ENCODE data around the gene TMEM222. TPM values are rescaled to one million over a fixed set of nuclear protein-coding genes. Genes with fewer than 3 reads are reported as not detected.

The TMEM222 gene
- polyA plus RNA-seq, 1 donor from 2014 or later: 80.6 TPM

- no peaks in the 10 kb centered on the region for H3K9me3 ChIP-seq (ENCODE audit: low read length)
- H3K9ac ChIP-seq (ENCODE audit: low read length): no peak overlapping the region
- no peak for TF ChIP-seq CTCF (IDR thresholded peaks at IDR 0.05; ENCODE audit: poor library complexity, severe bottlenecking)
- no peaks in the 10 kb centered on the region for H4K20me1 ChIP-seq (ENCODE audit: insufficient read depth)
- H3K36me3 ChIP-seq (ENCODE audit: insufficient read depth, low read length): no peaks in the 10 kb centered on the region
- H3F3A ChIP-seq (ENCODE audit: insufficient read depth, low read length, poor library complexity, severe bottlenecking): no peaks in the 10 kb centered on the region
- H3K79me2 ChIP-seq (replicated peaks; ENCODE audit: insufficient read depth, low read length): no peaks in the 10 kb centered on the region
- no peak overlapping the region for H3K4me2 ChIP-seq (ENCODE audit: low read length)
- H3K27me3 ChIP-seq (ENCODE audit: insufficient read depth, low read depth, low read length): peaks cover 10% of the 10 kb centered on the region
- no peak overlapping the region for H3K4me3 ChIP-seq (ENCODE audit: low read length)
- H3K27ac ChIP-seq (ENCODE audit: low read length): no peak overlapping the region
- no peak overlapping the region for H2AFZ ChIP-seq (ENCODE audit: low read depth, low read length)
- H3K9me2 ChIP-seq (ENCODE audit: insufficient read depth, low read length): no peaks in the 10 kb centered on the region
Observed at GRCh38 chr1:27380224-27380623, 58.3 kb downstream of the TMEM222 start.

DNA sequence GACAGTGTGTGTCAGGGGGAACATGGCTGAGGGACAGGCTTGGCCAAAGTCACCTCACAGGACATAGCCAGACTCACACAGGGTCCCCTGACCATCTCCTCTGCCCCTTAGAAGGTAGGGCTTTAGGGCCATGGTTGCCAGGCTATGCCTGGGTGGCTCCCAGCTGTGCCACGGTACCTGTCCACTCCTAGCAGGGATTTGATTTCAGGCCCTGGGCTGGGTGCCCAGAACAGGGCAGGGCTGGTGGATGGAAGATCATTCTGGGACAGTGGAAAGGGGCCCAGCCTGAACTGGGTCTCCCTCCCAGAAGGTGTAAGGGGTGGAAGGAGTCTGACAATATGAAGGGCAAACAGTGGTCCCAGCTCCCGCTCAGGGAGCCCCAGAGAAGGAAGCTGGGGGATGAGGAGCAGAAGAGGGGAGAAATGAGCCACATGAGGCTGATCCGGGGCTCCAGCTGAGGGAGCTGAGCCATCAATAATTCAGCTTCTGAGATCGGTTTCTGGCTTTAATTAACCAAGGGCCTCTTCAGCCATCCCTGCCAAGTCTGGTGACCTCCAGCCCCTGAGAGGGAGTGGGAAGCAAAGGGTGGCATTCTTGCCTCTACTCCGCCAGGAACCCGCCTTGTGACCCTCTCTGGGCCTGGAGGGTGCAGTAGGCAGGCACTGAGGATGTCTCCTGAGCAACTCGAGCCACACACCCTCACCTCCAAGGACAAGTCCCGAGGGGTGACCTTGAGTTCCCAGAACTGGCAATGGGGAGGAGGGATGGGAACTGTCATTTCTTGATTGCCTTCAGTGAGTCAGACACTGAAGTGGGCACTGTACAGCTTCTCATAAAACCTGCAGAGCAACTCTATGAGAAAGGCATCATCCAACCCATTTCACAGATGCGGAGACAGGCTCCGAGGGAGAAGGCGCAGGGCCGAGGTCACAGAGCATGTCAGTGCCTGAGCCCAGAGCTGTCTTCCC is 59.1 kb downstream of the TMEM222 start:
- Histone ChIP-seq H2AFZ (ENCODE audit: low read depth, low read length) (no peak overlapping the region), H3K9me3 (ENCODE audit: low read length) (no peaks in the 10 kb centered on the region), H3K27ac (ENCODE audit: low read length) (no peak overlapping the region), H3K4me3 (ENCODE audit: low read length) (no peak overlapping the region), H3K27me3 (ENCODE audit: insufficient read depth, low read depth, low read length) (peaks cover 10% of the 10 kb centered on the region), H3K4me2 (ENCODE audit: low read length) (no peak overlapping the region), H3K79me2 (replicated peaks; ENCODE audit: insufficient read depth, low read length) (no peaks in the 10 kb centered on the region), H3K9me2 (ENCODE audit: insufficient read depth, low read length) (no peaks in the 10 kb centered on the region), H3K9ac (ENCODE audit: low read length) (no peak overlapping the region), H4K20me1 (ENCODE audit: insufficient read depth) (no peaks in the 10 kb centered on the region), H3K36me3 (ENCODE audit: insufficient read depth, low read length) (no peaks in the 10 kb centered on the region), H3F3A (ENCODE audit: insufficient read depth, low read length, poor library complexity, severe bottlenecking) (no peaks in the 10 kb centered on the region)
- TF ChIP-seq RAD21 (conservative IDR thresholded peaks at IDR 0.05): no peak
- TF ChIP-seq POLR2AphosphoS5 (IDR thresholded peaks at IDR 0.05): no peak
- TF ChIP-seq EP300 (conservative IDR thresholded peaks at IDR 0.05; ENCODE audit: poor library complexity, severe bottlenecking): no peak
- TF ChIP-seq CTCF (IDR thresholded peaks at IDR 0.05; ENCODE audit: poor library complexity, severe bottlenecking): no peak
- TF ChIP-seq TAF1 (IDR thresholded peaks at IDR 0.05; ENCODE audit: low read depth): no peak

DNA sequence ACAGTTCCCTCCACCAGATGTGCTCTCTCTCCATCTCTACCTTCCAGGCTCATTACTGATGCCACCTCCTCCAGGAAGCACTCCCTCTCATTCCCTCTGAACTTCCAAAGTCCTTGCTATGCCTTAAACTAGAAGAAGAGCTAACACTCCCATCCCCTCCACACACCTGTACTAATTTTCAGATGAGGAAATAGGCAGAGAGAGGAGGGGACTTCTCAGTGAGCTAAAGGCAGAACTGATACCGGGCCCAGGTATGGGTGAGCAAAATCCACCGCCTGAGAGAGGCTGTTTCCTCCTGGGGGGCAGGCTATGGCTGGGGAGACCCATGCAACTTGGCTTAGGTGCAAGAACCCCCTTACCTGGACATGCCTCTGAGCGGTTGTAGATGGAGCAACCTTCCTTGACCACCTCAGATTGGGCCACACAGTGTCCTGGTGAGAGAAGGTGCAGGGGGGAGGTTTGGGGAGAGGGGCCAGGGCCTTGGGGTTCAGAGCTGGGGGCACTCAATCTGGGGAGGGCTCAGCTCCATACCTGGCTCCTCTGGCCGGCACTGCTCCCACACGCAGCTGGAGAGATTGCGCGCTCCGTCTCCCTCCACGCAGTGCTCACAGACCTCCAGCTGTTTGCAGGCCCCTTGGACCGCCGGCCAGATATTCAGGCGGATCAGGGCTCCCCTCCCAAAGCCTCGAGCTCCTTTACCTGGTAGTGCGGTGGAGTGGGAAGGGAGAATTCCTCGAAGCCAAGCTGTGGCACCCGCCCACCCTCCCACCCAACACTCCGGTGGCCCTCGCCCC is 60.2 kb downstream of the TMEM222 start:
- H4K20me1 ChIP-seq (ENCODE audit: insufficient read depth): no peaks in the 10 kb centered on the region
- H3K36me3 ChIP-seq (ENCODE audit: insufficient read depth, low read length): no peaks in the 10 kb centered on the region
- peaks cover 10% of the 10 kb centered on the region for H3K27me3 ChIP-seq (ENCODE audit: insufficient read depth, low read depth, low read length)
- no peak overlapping the region for H3K9ac ChIP-seq (ENCODE audit: low read length)
- H3F3A ChIP-seq (ENCODE audit: insufficient read depth, low read length, poor library complexity, severe bottlenecking): no peaks in the 10 kb centered on the region
- TF ChIP-seq SMC3 (conservative IDR thresholded peaks at IDR 0.05; ENCODE audit: poor library complexity) (no peak), REST (IDR thresholded peaks at IDR 0.05; ENCODE audit: borderline replicate concordance) (no peak), MXI1 (conservative IDR thresholded peaks at IDR 0.05; ENCODE audit: poor library complexity, severe bottlenecking) (no peak), TAF1 (IDR thresholded peaks at IDR 0.05; ENCODE audit: low read depth) (no peak), EP300 (conservative IDR thresholded peaks at IDR 0.05; ENCODE audit: poor library complexity, severe bottlenecking) (no peak), EZH2 (IDR thresholded peaks at IDR 0.05; ENCODE audit: borderline replicate concordance, insufficient read depth, low read length, poor library complexity, severe bottlenecking) (no peak), POLR2AphosphoS5 (IDR thresholded peaks at IDR 0.05) (no peak), CTCF (IDR thresholded peaks at IDR 0.05; ENCODE audit: poor library complexity, severe bottlenecking) (no peak), RAD21 (conservative IDR thresholded peaks at IDR 0.05) (no peak)
- no peak overlapping the region for H3K4me3 ChIP-seq (ENCODE audit: low read length)
- H3K9me2 ChIP-seq (ENCODE audit: insufficient read depth, low read length): no peaks in the 10 kb centered on the region
- H3K79me2 ChIP-seq (replicated peaks; ENCODE audit: insufficient read depth, low read length): no peaks in the 10 kb centered on the region
- no peaks in the 10 kb centered on the region for H3K9me3 ChIP-seq (ENCODE audit: low read length)
- H3K4me2 ChIP-seq (ENCODE audit: low read length): no peak overlapping the region
- no peak overlapping the region for H3K27ac ChIP-seq (ENCODE audit: low read length)
- no peak overlapping the region for H2AFZ ChIP-seq (ENCODE audit: low read depth, low read length)
